Measurements from ENCODE around the gene STYXL2. TPM values are rescaled to one million over a fixed set of nuclear protein-coding genes. Genes with fewer than 3 reads are reported as not detected.

The STYXL2 gene
- total RNA-seq, 6 experiments from 2014 or later: not detected

GRCh38 chr1:167068761-167069160, 25.1 kb upstream of the STYXL2 start:
- H3K4me1 Mint-ChIP-seq (ENCODE audit: low read depth): no peaks in the 10 kb centered on the region
- TF ChIP-seq CTCF (IDR thresholded peaks at IDR 0.05): no peak
- no peak overlapping the region for H3K4me3 Mint-ChIP-seq
- no peak for DNase-seq
- no peaks in the 10 kb centered on the region for H3K9me3 Mint-ChIP-seq
- H3K27ac Mint-ChIP-seq: no peak overlapping the region
- no peaks in the 10 kb centered on the region for H3K36me3 Mint-ChIP-seq (ENCODE audit: low read depth)
- H3K27me3 Mint-ChIP-seq (ENCODE audit: insufficient read depth): peaks cover 18% of the 10 kb centered on the region

GRCh38 chr1:167071286-167071685, 22.6 kb upstream of the STYXL2 start:
- H3K27ac Mint-ChIP-seq: no peak overlapping the region
- TF ChIP-seq CTCF (IDR thresholded peaks at IDR 0.05): no peak
- H3K4me3 Mint-ChIP-seq: no peak overlapping the region
- no peaks in the 10 kb centered on the region for H3K4me1 Mint-ChIP-seq (ENCODE audit: low read depth)
- H3K36me3 Mint-ChIP-seq (ENCODE audit: low read depth): no peaks in the 10 kb centered on the region
- DNase-seq: no peak
- H3K27me3 Mint-ChIP-seq (ENCODE audit: insufficient read depth): peaks cover 8% of the 10 kb centered on the region
- no peaks in the 10 kb centered on the region for H3K9me3 Mint-ChIP-seq

- Mint-ChIP-seq H3K9me3 (no peaks in the 10 kb centered on the region), H3K4me3 (no peak overlapping the region), H3K36me3 (ENCODE audit: low read depth) (no peaks in the 10 kb centered on the region), H3K27ac (no peak overlapping the region), H3K27me3 (ENCODE audit: insufficient read depth) (peaks cover 15% of the 10 kb centered on the region), H3K4me1 (ENCODE audit: low read depth) (no peaks in the 10 kb centered on the region)
- DNase-seq: no peak
- no peak for TF ChIP-seq CTCF (IDR thresholded peaks at IDR 0.05)
These were observed 17.7 kb upstream of the STYXL2 start for GRCh38 chr1:167076136-167076710.

- TF ChIP-seq CTCF (IDR thresholded peaks at IDR 0.05): no peak
- Mint-ChIP-seq H3K27me3 (ENCODE audit: insufficient read depth) (peaks cover 19% of the 10 kb centered on the region), H3K9me3 (no peaks in the 10 kb centered on the region), H3K4me3 (no peak overlapping the region), H3K27ac (no peak overlapping the region), H3K4me1 (ENCODE audit: low read depth) (no peaks in the 10 kb centered on the region), H3K36me3 (ENCODE audit: low read depth) (no peaks in the 10 kb centered on the region)
- no peak for DNase-seq
These were observed 16.6 kb upstream of the STYXL2 start for GRCh38 chr1:167077128-167077867.

GRCh38 chr1:167077868-167078210, 16.0 kb upstream of the STYXL2 start:
- Mint-ChIP-seq H3K4me3 (no peak overlapping the region), H3K36me3 (ENCODE audit: low read depth) (no peaks in the 10 kb centered on the region), H3K27me3 (ENCODE audit: insufficient read depth) (peaks cover 20% of the 10 kb centered on the region), H3K4me1 (ENCODE audit: low read depth) (no peaks in the 10 kb centered on the region), H3K9me3 (no peaks in the 10 kb centered on the region), H3K27ac (no peak overlapping the region)
- no peak for DNase-seq
- TF ChIP-seq CTCF (IDR thresholded peaks at IDR 0.05): no peak

Data from HFFc6 (cell line).